Smooth muscle cell of the brain vasculature (primary cell): ENCODE measurements around the gene OR2T5.
"Not testable (repeated sequence)": the region's sequence is repeated elsewhere in the genome, so short reads cannot be mapped to it uniquely, and the experiment has no call there.

Experiments used
- DNase-seq: peaks from one replicate; pipeline ENCODE4 v3.0.0-alpha.2; 2012; ENCODE audit warnings: low read depth, low spot score

OR2T5 gene, protein sequence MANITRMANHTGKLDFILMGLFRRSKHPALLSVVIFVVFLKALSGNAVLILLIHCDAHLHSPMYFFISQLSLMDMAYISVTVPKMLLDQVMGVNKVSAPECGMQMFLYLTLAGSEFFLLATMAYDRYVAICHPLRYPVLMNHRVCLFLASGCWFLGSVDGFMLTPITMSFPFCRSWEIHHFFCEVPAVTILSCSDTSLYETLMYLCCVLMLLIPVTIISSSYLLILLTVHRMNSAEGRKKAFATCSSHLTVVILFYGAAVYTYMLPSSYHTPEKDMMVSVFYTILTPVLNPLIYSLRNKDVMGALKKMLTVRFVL

DNA sequence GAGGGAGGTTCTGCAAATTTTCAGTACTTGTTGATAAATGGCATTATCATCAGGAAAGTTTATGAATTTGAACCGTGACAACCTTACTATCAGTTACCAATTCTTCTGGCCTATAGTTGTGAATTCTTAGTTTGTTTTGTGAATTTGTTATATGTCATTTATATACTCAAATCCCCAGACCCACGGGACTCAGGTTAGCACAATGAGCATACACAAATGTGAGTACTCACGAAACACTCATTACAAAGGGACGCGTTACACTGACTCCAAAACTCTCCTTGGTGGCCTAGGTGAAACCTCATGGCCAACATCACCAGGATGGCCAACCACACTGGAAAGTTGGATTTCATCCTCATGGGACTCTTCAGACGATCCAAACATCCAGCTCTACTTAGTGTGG lies at the start of gene OR2T5:
Gene OR2T5 (plus strand): TSS at position 301 of the 400 bp plus-strand sequence. CDS start 0 bp downstream, at position 301.
- not testable (repeated sequence) for DNase-seq

DNA sequence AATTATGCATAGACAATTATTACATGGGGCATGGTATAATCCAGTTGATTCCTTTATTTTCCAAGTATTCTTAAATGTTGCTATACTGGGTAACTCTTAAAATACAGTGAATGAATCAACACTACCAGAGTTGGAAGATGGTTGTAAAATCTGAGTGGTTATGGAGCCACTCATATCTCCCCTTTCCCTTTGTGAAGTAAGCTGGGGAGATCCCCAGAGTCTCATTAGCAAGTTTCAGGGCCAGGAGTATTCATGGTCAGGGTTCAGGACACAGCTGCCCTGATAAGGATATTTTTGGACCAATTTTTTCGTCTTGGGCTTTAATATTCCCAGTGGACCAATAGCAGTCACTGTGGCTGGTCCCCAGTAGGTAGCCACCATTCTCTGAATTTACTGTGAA lies 49.7 kb upstream of the OR2T5 start:
- DNase-seq = not testable (repeated sequence)

- not testable (repeated sequence) for DNase-seq
Measured at GRCh38 chr1:248439283-248439682, 49.1 kb upstream of the OR2T5 start.

DNA sequence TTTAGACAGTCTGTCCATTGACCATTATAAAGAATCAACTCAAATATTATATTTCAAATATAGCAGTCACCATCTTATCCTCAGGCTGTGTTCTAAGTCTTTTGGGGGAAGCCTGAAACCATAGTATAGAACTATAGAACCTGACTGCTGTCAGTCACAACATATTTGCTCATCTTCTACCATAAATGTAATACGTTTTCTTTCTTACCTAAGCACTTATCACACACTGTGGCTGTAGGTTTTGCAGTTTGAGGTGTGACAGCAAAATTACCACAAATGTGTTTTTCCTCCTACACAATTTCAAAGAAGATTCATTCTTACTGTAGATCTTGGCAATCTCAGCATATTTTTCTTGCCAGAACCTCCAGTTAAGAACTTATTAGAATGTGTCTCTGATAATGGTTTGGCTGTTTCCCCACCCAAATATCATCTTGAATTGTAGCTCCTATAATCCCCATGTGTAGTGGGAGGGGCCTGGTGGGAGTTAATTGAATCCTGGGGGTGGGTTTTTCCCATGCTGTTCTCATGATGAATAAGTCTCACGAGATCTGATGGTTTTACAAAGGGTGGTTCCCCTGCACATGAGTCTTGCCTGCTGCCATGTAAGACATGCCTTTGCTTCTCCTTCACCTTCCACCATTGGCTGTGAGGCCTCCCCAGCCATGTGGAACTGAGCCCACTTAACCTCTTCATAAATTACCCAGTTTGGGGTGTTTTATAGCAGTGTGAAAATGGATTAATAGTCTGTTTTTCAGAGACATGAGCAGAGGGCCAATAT lies 45.7 kb upstream of the OR2T5 start:
- DNase-seq = not testable (repeated sequence)

- not testable (repeated sequence) for DNase-seq
Measured at GRCh38 chr1:248444603-248445002, 43.8 kb upstream of the OR2T5 start.

DNA sequence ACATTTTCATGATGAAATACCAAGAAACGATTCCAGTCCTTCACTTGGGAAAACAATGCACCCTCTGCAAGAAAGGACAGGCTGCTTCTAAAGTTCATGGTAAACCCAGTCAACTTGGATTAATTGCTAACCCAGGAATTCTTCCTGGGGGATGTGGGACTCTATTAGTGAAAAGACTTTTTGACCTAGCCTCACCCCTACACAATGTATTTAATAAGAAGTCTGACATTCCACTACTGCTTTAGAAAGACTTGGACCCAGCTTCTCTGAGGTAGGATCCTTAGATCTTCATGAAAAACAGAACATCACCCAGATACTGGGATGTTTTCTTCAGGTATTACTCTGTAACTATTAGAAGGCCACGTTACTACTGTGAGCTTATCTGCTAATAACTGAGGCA lies 43.0 kb upstream of the OR2T5 start, which contains the start of gene OR2T2:
Gene OR2T2 (plus strand): TSS at position 239 of the 400 bp plus-strand sequence. CDS start 7,161 bp downstream, outside the sequence.
- DNase-seq = not testable (repeated sequence)

DNA sequence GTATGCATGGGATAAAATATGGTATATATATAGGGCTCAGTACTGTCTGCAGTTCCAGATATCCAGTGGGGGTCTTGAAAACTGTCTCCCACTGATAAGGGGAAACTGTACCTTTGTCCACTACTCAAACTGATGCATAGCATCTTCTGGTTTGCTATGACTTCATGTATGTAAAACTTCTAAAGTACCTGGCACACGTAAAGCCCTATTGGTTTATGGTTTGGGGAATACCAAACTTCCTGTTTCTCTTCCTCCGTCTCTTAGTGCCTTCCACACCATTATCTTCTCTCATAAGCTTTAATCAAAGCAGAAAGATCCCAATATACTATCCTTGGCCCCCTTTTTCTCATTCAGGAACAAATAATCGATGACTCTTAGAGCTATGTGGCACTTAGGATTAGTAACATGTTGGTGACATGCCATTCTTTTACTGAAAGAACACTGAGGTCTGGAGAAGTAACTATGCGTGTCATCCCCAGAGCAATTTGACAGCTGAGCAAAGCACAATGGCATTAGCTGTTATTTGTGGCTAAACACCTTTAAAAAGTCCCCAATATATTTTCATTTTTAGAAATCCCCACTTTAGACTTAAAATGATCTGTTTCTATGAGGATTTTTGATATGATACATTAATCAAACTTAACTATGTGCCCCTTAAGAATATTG lies 39.8 kb upstream of the OR2T5 start:
- DNase-seq = not testable (repeated sequence)

- not testable (repeated sequence) for DNase-seq
Measured at GRCh38 chr1:248449821-248450465, 38.4 kb upstream of the OR2T5 start.

- not testable (repeated sequence) for DNase-seq
Measured at GRCh38 chr1:248450466-248451145, 37.8 kb upstream of the OR2T5 start.

DNA sequence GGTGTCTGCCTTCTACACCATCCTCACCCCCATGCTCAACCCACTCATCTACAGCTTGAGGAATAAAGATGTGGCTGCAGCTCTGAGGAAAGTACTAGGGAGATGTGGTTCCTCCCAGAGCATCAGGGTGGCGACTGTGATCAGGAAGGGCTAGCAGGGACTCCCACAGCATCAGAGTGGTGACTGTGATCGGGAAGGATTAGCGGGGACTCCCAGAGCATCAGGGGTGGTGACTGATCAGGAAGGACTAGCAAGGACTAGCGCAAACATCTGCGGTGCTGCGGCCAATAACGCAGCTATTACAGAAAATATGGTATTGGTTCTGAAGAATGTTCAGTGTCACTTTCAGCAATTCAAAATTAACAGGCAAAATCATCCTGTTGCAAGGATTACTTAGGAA lies 34.8 kb upstream of the OR2T5 start:
- DNase-seq = not testable (repeated sequence)

- not testable (repeated sequence) for DNase-seq
Measured at GRCh38 chr1:248455045-248455444, 33.3 kb upstream of the OR2T5 start.

DNA sequence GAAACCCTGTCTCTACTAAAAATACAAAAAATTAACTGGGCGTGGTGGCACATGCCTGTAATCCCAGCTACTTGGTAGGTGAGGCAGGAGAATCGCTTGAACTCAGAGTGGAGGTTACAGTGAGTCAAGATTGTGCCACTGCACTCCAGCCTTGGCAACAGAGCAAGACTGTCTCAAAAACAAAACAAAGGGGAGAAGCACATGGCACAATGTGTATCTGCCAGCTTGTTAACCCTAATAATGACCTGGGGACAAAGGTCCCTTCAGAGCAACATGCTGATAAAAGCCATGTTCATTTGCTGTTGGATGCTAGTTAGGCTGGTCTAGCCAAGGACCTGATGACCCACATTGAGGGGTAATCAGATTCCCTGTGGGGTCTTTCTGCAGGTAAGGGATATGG lies 31.8 kb upstream of the OR2T5 start:
- DNase-seq = not testable (repeated sequence)

GRCh38 chr1:248459117-248459516 lies 29.3 kb upstream of the OR2T5 start:
- DNase-seq = not testable (repeated sequence)

DNA sequence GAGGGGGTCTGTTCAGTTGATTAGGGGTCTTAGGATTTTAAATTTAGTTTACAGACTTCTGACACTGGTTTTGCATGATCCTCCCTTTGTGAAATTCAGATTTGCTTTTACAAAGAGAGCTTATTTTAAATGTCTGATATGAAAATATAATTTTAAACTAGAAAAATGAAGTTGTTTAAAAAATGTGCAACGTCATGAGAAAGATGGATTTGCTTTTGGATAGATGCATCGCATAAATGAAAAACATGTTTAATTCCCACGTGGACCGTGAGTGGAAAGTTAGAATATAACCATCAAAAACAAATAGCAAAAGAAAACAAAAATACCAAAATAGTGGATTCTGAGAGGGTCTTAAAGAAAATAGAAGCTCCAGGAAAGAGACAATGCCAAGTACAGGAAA lies 17.2 kb upstream of the OR2T5 start:
- DNase-seq = no peak

GRCh38 chr1:248472111-248472510 lies 16.3 kb upstream of the OR2T5 start:
- DNase-seq = not testable (repeated sequence)

- not testable (repeated sequence) for DNase-seq
Measured at GRCh38 chr1:248473051-248473450, 15.3 kb upstream of the OR2T5 start, which contains the start of gene OR2T3. TSS of gene OR2T3 (plus strand) at chr1:248473351. CDS start at chr1:248473351, 0 bp downstream.

- not testable (repeated sequence) for DNase-seq
Measured at GRCh38 chr1:248475660-248476059, 12.7 kb upstream of the OR2T5 start.

- DNase-seq = not testable (repeated sequence)
Measured at GRCh38 chr1:248481686-248482579, 6.5 kb upstream of the OR2T5 start.

DNA sequence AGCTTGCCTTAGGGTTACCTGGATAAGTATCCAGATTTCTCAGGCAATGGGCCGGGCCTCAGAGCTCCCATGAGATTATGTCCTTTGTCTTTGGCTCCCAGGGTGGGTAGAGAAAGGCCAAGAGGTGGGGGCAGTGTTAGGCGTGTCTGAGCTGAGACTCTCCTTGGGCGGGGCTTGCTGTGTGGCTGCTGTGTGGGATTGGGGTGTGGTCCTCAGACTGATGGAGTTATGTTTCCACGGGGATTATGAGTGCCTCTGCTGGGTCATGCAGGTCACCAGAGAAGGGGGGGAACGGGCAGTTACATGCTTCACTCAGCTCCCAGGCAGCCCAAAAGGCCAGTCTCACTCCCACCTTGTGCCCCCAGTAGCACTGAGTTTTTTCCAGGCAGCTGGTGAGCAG lies 8.3 kb downstream of the OR2T5 start:
- not testable (repeated sequence) for DNase-seq
